GM10248 (cell line): ENCODE results near the gene TCEANC2.
A peak's percentile ranks its signal among the peaks of the same experiment; 100 is the strongest.

Experiments
- CTCF ChIA-PET: fragments of 300-600 bp; sonication (Branson Sonifier 250); formaldehyde crosslinking; extraction: SDS; loops from one replicate; lab custom pipeline; 2021; ENCODE audit warnings: antibody characterized with exemption; lab: Yijun Ruan, JAX
- POLR2A ChIA-PET: fragments of 350-650 bp; sonication (Branson Sonifier 250); formaldehyde crosslinking; extraction: SDS; loops from one replicate; lab custom pipeline; 2020; ENCODE audit warnings: antibody characterized with exemption; lab: Yijun Ruan, JAX
- DNase-seq: peaks from one replicate; pipeline ENCODE4 v3.0.0; 2012; ENCODE audit errors: extremely low spot score
- CTCF ChIP-seq: IDR thresholded peaks from 2 replicates; pipeline ENCODE4 v1.5.1; 2012; ENCODE audit warnings: mild to moderate bottlenecking, low read depth; ENCODE audit errors: extremely low read depth, missing control alignments, control extremely low read depth

Gene TCEANC2

GRCh38 chr1:54117815-54118563 is 64.6 kb downstream of the TCEANC2 start:
- DNase-seq: no peak
- POLR2A ChIA-PET: interaction anchor here (0.6 kb wide), 1 partner anchor 278 kb away, joined by 6 read pairs; no protein-coding TSS in a partner anchor
- no peak for TF ChIP-seq CTCF
- CTCF ChIA-PET: interaction anchor here (1.0 to 2.4 kb wide), 4 partner anchors 9 to 372 kb away, joined by 4 to 12 read pairs (median 5); no protein-coding TSS in a partner anchor

GRCh38 chr1:54118704-54119103 is 65.3 kb downstream of the TCEANC2 start:
- DNase-seq: no peak
- CTCF ChIA-PET: interaction anchor here (1.0 to 2.4 kb wide), 3 partner anchors 8 to 371 kb away, joined by 4 to 12 read pairs (median 5); no protein-coding TSS in a partner anchor
- POLR2A ChIA-PET: interaction anchor here (0.6 kb wide), 1 partner anchor 278 kb away, joined by 6 read pairs; no protein-coding TSS in a partner anchor
- no peak for TF ChIP-seq CTCF

GRCh38 chr1:54120018-54120697 is 66.8 kb downstream of the TCEANC2 start:
- ChIA-PET POLR2A (no interaction called here), CTCF (interaction anchor here (1.1 to 3.0 kb wide), 2 partner anchors 12 to 175 kb away, joined by 3 to 8 read pairs; no protein-coding TSS in a partner anchor)
- TF ChIP-seq CTCF: no peak
- no peak for DNase-seq

GRCh38 chr1:54120698-54121481 is 67.5 kb downstream of the TCEANC2 start:
- ChIA-PET POLR2A (no interaction called here), CTCF (interaction anchor here (0.6 to 5.1 kb wide), 11 partner anchors 10 to 694 kb away, joined by 3 to 36 read pairs (median 3); no protein-coding TSS in a partner anchor)

GRCh38 chr1:54121482-54122134 is 68.2 kb downstream of the TCEANC2 start:
- TF ChIP-seq CTCF: peak; percentile 75
- DNase-seq: peak; percentile 81
- CTCF ChIA-PET: interaction anchor here (0.6 to 5.1 kb wide), 13 partner anchors 8 to 694 kb away, joined by 3 to 36 read pairs (median 3); no protein-coding TSS in a partner anchor
- POLR2A ChIA-PET: no interaction called here

More at GRCh38 chr1:54120698-54121481, 67.5 kb downstream of the TCEANC2 start:
- DNase-seq: no peak
- TF ChIP-seq CTCF: no peak
